GM23338 (cell line): ENCODE measurements around the gene HMG20B. TPM values are rescaled to one million over a fixed set of nuclear protein-coding genes. Genes with fewer than 3 reads are reported as not detected.
A peak's percentile ranks its signal among the peaks of the same experiment; 100 is the strongest.

Source experiments
- ATAC-seq: fragments of 200-7000 bp; cut with Tn5 transposase; 3 replicates; pipeline ENCODE4 v1.9.1; 2020
- DNase-seq: peaks from one replicate; pipeline ENCODE4 v3.0.0-alpha.2; 2015; ENCODE audit warnings: low spot score
- H2AFZ ChIP-seq: fragments of 200-600 bp; sonication (generic); 2 replicates; pipeline ENCODE4 v1.8.0; 2016; ENCODE audit warnings: antibody characterized with exemption, mild to moderate bottlenecking, moderate library complexity
- H3F3A ChIP-seq: fragments of 200-600 bp; sonication (generic); replicated peaks from 2 replicates; pipeline ENCODE4 v1.8.0; 2017; ENCODE audit warnings: antibody characterized with exemption, mixed run types, low read depth
- H3K27ac ChIP-seq: fragments of 200-600 bp; sonication (generic); 2 replicates; pipeline ENCODE4 v1.6.1; 2016; ENCODE audit warnings: low read depth
- H3K27me3 ChIP-seq: fragments of 200-600 bp; sonication (generic); 2 replicates; pipeline ENCODE4 v1.8.0; 2016; ENCODE audit warnings: mild to moderate bottlenecking, mixed run types, moderate library complexity; ENCODE audit not compliant: insufficient read depth
- H3K36me3 ChIP-seq: fragments of 200-600 bp; sonication (generic); 2 replicates; pipeline ENCODE4 v1.8.0; 2016; ENCODE audit warnings: mild to moderate bottlenecking; ENCODE audit not compliant: insufficient read depth
- H3K4me1 ChIP-seq: fragments of 200-600 bp; sonication (generic); 2 replicates; pipeline ENCODE4 v1.8.0; 2016; ENCODE audit warnings: mild to moderate bottlenecking, moderate library complexity; ENCODE audit not compliant: insufficient read depth
- H3K4me2 ChIP-seq: fragments of 200-600 bp; sonication (generic); 2 replicates; pipeline ENCODE4 v1.7.1; 2017; ENCODE audit warnings: mixed run types
- H3K4me3 ChIP-seq: fragments of 200-600 bp; sonication (generic); 2 replicates; pipeline ENCODE4 v1.6.1; 2016; ENCODE audit warnings: mixed run types
- H3K79me2 ChIP-seq: fragments of 200-600 bp; sonication (generic); replicated peaks from 2 replicates; pipeline ENCODE4 v1.8.0; 2017; ENCODE audit warnings: mild to moderate bottlenecking; ENCODE audit not compliant: insufficient read depth
- H3K9me2 ChIP-seq: fragments of 200-600 bp; sonication (generic); 2 replicates; pipeline ENCODE4 v1.8.0; 2017; ENCODE audit not compliant: insufficient read depth
- H4K20me1 ChIP-seq: fragments of 200-600 bp; sonication (generic); replicated peaks from 2 replicates; pipeline ENCODE4 v1.8.0; 2017; ENCODE audit warnings: mild to moderate bottlenecking; ENCODE audit not compliant: insufficient read depth
- H3K27ac Mint-ChIP-seq: 2 replicates; pipeline ENCODE4 v1.8.0; 2020; ENCODE audit warnings: inconsistent platforms, mild to moderate bottlenecking, moderate library complexity, mixed read lengths
- H3K27me3 Mint-ChIP-seq: 3 replicates; pipeline ENCODE4 v1.8.0; 2022; ENCODE audit warnings: low read depth, mild to moderate bottlenecking, moderate library complexity, mixed read lengths, inconsistent platforms; ENCODE audit not compliant: insufficient read depth, poor library complexity
- H3K36me3 Mint-ChIP-seq: 3 replicates; pipeline ENCODE4 v1.8.0; 2021; ENCODE audit warnings: low read depth, mild to moderate bottlenecking, inconsistent platforms, moderate library complexity, mixed read lengths
- H3K4me1 Mint-ChIP-seq: 3 replicates; pipeline ENCODE4 v1.8.0; 2020; ENCODE audit warnings: mild to moderate bottlenecking, inconsistent platforms, mixed read lengths
- H3K4me3 Mint-ChIP-seq: 3 replicates; pipeline ENCODE4 v1.8.0; 2021; ENCODE audit warnings: moderate library complexity, mild to moderate bottlenecking, inconsistent platforms, mixed read lengths
- H3K9me3 Mint-ChIP-seq: 3 replicates; pipeline ENCODE4 v1.8.0; 2020; ENCODE audit warnings: moderate library complexity, mild to moderate bottlenecking, inconsistent platforms, mixed read lengths
- CREB1 ChIP-seq: fragments of 250-450 bp; sonication (Bioruptor Pico); IDR thresholded peaks from 2 replicates; pipeline ENCODE4 v1.5.0; 2020; ENCODE audit warnings: low read depth, mild to moderate bottlenecking, moderate library complexity
- CTCF ChIP-seq, 2 experiments: fragments of 200-600 bp in 1 of 2; sonication (generic) in 1 of 2; conservative IDR thresholded peaks; 2 replicates each; pipeline versions ENCODE4 v1.5.1 to v1.6.1; 2016 to 2017; ENCODE audit warnings: antibody characterized with exemption in 2 of 2, low read depth in 2 of 2, mild to moderate bottlenecking in 2 of 2, moderate library complexity in 1 of 2
- EZH2phosphoT487 ChIP-seq: fragments of 200-600 bp; sonication (generic); IDR thresholded peaks from one replicate; pipeline ENCODE4 v1.8.1; 2018; ENCODE audit warnings: antibody characterized with exemption; ENCODE audit not compliant: unreplicated experiment
- JUNB ChIP-seq: IDR thresholded peaks from one replicate; pipeline ENCODE4 v1.6.1; 2016; ENCODE audit warnings: antibody characterized with exemption; ENCODE audit not compliant: unreplicated experiment
- NANOG ChIP-seq: IDR thresholded peaks from 2 replicates; pipeline ENCODE4 v1.6.1; 2016; ENCODE audit warnings: antibody characterized with exemption, borderline replicate concordance
- STAT1 ChIP-seq: IDR thresholded peaks from one replicate; pipeline ENCODE4 v1.6.1; 2016; ENCODE audit warnings: antibody characterized with exemption; ENCODE audit not compliant: unreplicated experiment
- ZNF114 ChIP-seq: fragments of 250-450 bp; sonication (Bioruptor Pico); IDR thresholded peaks from 2 replicates; pipeline ENCODE4 v1.5.0; 2020; ENCODE audit warnings: mild to moderate bottlenecking, moderate library complexity
- ZNF331 ChIP-seq: fragments of 250-450 bp; sonication (Bioruptor Pico); IDR thresholded peaks from 2 replicates; pipeline ENCODE4 v1.5.0; 2020; ENCODE audit warnings: low read depth, mild to moderate bottlenecking, moderate library complexity
- polyA plus RNA-seq: library from polyadenylated mRNA; unstranded; fragments of >200 nt; fragmentation: Nextera tagmentation; extraction: Ambion mirVana; gene quantifications from 2 replicates; pipeline ENCODE4 v1.2.1, GENCODE V29; 2016
- total RNA-seq: library from RNA; depleted of rRNA; stranded (reverse); fragments of >200 nt; shearing (Covaris generic); gene quantifications from 2 replicates; pipeline ENCODE4 v1.2.3, GENCODE V29; 2014
- TF ChIP-seq, protein P1 (sequence below): IDR thresholded peaks from one replicate; pipeline ENCODE4 v1.6.1; 2018; ENCODE audit warnings: antibody characterized with exemption; ENCODE audit not compliant: unreplicated experiment

The HMG20B gene
- total and polyA plus RNA-seq, 2 experiments from 2014 or later, result 74.1 to 130 TPM

DNA sequence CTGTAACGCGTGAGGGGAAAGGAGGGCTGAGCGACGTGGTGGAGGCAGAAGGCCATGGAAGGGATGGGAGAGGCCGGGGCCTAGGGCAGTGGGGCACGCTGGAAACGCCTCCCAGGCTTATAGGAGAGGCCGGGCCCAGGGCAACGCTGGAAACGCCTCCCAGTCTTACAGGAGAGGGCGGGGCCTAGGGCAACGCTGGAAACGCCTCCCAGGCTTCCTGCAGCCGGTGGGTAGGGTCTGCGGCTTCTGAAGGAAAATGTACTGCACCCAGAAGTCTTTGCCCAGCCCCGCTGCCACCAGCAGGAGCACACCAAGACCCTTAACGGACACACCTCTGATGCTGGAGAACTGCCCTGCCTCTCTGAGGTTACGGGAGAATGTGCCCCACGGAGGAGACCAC lies 44.7 kb downstream of the HMG20B start (continued):
- TF ChIP-seq, protein P1, sequence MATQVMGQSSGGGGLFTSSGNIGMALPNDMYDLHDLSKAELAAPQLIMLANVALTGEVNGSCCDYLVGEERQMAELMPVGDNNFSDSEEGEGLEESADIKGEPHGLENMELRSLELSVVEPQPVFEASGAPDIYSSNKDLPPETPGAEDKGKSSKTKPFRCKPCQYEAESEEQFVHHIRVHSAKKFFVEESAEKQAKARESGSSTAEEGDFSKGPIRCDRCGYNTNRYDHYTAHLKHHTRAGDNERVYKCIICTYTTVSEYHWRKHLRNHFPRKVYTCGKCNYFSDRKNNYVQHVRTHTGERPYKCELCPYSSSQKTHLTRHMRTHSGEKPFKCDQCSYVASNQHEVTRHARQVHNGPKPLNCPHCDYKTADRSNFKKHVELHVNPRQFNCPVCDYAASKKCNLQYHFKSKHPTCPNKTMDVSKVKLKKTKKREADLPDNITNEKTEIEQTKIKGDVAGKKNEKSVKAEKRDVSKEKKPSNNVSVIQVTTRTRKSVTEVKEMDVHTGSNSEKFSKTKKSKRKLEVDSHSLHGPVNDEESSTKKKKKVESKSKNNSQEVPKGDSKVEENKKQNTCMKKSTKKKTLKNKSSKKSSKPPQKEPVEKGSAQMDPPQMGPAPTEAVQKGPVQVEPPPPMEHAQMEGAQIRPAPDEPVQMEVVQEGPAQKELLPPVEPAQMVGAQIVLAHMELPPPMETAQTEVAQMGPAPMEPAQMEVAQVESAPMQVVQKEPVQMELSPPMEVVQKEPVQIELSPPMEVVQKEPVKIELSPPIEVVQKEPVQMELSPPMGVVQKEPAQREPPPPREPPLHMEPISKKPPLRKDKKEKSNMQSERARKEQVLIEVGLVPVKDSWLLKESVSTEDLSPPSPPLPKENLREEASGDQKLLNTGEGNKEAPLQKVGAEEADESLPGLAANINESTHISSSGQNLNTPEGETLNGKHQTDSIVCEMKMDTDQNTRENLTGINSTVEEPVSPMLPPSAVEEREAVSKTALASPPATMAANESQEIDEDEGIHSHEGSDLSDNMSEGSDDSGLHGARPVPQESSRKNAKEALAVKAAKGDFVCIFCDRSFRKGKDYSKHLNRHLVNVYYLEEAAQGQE, result no peak
- TF ChIP-seq NANOG, result no peak
- TF ChIP-seq ZNF331 (CRISPR knock-in tag), result no peak
- no peak for TF ChIP-seq CREB1 (CRISPR knock-in tag)
- no peak for TF ChIP-seq EZH2phosphoT487
- TF ChIP-seq CTCF (conservative IDR thresholded peaks at IDR 0.05; ENCODE audit: low read depth in 2 of 2), result no peak
- TF ChIP-seq ZNF114, result no peak
- TF ChIP-seq STAT1, result no peak
- no peak for TF ChIP-seq JUNB

- peaks cover 5% of the 10 kb centered on the region for H4K20me1 ChIP-seq
- no peak overlapping the region for H2AFZ ChIP-seq
- H3K4me3 Mint-ChIP-seq, result no peak overlapping the region
- no peak overlapping the region for H3K27ac Mint-ChIP-seq
- no peak overlapping the region for H3K4me3 ChIP-seq
- H3K9me3 Mint-ChIP-seq, result no peaks in the 10 kb centered on the region
- no peak overlapping the region for H3K4me2 ChIP-seq
- no peaks in the 10 kb centered on the region for H3K27me3 ChIP-seq
- peak; percentile 79 for DNase-seq
- ATAC-seq, result peak; percentile 85
- 0 out of 3 replicates have a peak, but pooled peaks cover 2% of the 10 kb centered on the region for H3K4me1 Mint-ChIP-seq
- peaks cover 4% of the 10 kb centered on the region for H3K27me3 Mint-ChIP-seq
- H3K4me1 ChIP-seq, result no peaks in the 10 kb centered on the region; the same call in 1 of the 2 replicates
- H3K9me2 ChIP-seq, result no peaks in the 10 kb centered on the region
- H3F3A ChIP-seq, result 0 out of 2 replicates have a peak, but pooled peaks cover 8% of the 10 kb centered on the region
- H3K36me3 ChIP-seq, result no peaks in the 10 kb centered on the region
- no peak for TF ChIP-seq CREB1 (CRISPR knock-in tag)
- peak; percentile 78 to 89 for TF ChIP-seq CTCF (conservative IDR thresholded peaks at IDR 0.05; ENCODE audit: low read depth in 2 of 2)
- no peaks in the 10 kb centered on the region for H3K79me2 ChIP-seq
- no peak overlapping the region for H3K27ac ChIP-seq
- peaks cover 18% of the 10 kb centered on the region for H3K36me3 Mint-ChIP-seq
Observed at GRCh38 chr19:3618144-3618810, 45.5 kb downstream of the HMG20B start.
